ENCODE measurements around the gene PTOV1. TPM values are rescaled to one million over a fixed set of nuclear protein-coding genes. Genes with fewer than 3 reads are reported as not detected.

PTOV1 gene
- polyA plus RNA-seq, 1 donor: 296 TPM

DNA sequence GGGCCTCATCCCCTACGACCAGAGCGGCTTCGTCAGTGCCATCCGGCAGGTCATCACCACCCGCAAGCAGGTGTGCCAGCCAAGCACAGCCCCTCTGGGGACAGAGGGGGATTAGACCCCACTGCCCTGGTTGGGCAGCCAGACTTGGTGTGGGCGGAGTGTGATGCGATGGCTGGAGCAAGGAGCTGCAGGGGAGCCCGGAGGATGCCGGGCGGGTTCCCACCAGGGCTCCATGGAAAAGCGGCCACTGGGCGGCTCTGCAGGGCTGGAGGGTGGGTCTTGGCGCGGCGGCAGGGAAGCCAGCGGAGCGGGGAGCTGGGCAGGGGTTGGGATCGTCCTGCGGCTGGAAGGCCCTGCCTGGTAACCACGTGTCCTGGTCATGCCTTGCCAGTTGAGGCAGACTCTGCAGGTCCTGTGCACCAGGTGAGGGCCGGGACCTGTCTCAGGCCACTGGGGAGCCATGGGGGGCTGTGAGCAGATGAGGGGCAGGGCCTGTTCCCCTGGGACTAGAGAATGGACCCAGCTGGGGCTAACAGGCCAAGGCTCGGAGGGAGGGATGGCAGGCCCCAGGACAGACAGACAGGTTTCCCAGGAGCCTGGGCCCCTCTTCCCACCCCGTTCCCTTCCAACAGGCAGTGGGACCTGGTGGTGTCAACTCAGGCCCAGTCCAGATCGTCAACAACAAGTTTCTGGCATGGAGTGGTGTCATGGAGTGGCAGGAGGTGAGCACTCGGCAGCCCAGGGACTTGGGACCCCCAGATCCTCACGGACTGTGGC, 6.3 kb downstream of the PTOV1 start:
- no peak for DNase-seq

DNA sequence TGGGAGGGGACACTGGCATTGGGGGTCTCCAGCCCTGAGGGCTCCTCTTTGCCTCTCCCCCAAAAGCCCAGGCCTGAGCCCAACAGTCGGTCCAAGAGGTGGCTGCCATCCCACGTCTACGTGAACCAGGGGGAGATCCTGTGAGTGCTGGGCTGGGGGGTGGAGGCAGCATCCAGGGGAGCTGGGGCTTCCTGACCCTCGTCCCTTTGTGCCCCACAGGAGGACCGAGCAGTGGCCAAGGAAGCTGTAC, 6.8 kb downstream of the PTOV1 start:
- DNase-seq: no peak

DNA sequence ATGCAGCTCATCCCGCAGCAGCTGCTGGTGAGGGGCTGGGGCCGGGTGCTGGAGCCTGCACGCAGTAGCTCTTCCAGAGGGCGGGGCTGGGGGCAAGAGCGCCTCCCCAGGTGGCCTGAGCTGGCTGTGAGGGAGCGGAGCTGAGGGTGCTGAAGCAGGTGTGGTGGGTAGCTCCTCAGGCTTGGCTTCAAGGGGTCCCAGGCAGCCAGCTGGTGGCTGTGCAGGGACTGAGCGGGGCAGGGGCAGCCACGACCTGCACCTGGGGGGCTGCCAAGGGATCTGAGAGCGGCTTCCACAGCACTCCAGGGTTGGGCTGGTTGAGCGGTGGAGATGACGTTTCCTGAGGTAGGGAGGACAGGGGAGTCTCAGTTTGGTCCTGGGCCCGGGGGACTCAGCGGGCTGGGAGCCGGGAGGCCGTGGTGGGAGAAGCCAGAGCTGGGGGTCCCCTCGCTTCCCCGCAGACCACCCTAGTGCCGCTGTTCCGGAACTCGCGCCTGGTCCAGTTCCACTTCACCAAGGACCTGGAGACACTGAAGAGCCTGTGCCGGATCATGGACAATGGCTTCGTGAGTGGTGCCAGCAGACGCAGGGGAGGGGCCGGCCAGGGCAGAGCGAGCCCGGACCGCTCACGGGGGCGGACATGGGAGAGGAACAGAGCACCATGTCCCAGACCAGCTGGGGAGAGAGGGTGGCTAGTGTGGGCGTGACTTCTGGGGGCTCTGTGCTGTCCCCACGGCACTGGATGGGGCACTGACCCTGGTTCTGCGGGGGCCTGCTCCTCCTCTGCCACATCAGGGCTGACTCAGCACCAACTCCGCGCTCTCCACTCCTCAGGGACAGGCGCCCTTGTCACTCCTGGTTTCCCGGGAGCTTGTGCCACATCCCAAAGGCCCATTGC, 7.4 kb downstream of the PTOV1 start:
- DNase-seq: no peak

DNA sequence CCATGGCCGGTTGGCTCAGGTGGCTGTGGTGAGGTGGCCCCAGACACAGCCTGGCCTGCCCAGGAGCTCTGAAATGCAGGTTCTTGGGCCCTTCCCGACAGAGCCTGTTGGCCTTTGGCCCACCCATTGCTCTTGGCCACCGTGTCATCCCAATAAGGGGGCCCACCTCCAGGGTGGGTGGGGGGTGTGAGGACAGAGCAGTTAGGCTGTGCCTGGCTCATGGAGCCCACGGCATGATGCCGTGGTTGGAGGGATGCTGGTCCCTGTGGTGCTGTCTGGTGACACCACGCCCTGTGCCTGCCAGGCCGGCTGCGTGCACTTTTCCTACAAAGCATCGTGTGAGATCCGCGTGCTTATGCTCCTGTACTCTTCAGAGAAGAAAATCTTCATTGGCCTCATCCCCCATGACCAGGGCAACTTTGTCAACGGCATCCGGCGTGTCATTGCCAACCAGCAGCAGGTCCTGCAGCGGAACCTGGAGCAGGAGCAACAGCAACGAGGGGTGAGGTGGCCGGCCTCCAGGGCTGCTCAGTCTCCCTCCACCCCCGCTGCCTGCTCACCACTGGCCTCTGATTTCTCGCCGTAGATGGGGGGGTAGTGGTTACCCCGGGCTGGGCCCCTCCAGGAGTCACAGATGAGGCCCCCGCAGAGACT, 8.8 kb downstream of the PTOV1 start:
- DNase-seq: no peak

DNA sequence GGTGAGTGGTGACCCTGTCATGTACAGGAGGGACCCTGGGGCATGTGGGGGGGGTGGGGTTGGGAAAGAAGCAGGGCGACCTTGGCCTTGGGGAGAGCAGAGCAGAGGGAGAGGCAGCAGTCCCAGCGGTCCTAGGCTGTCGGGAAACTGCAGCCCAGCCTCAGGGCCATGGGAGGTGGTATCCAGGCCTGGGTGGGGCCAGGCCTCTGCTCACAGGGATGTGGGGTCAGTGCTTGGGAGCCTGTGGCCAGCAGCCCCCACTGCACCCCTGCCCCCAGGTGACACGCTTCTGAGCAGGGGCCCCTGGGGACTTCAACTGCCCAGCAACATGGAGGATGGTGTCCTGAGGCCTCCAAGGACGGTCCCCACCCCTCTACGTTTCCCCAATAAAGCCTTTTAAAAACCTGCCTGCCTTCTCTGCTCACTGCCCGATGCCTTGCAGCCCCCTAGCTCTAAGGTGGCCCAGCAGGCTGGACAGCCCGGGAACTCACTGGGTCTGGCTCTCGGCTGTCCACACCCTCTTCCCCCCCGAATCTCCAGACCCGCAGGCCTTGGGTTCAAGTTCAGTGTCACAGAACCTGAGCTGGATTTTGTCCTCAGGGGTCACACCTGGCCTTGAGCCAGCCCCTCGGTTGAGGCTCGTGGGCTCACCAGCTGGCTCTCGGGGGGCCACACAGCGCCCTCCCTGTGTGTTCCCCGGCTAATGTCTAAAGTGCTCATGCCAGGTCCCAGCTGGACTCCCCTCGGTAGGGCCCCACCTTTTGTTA, 9.6 kb downstream of the PTOV1 start:
- DNase-seq: no peak

DNA sequence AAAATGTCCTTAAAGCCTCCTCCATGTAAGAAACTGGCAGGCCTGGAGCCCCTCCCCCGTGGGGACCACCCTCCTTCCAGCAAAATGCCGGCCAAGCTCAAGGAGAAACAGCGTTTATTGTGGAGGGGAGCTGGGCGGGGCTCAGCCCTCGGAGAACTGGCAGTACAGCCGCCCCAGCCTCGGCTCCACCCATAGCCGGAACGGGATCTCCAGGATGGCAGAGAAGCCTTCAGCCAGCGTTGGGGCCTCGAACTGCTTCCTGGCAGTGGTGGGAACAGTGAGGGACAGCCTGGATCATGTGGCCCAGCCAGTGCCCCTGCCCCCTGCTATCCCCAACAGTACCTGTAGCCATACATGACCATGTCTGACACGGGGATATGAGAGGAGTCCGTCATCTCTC, 10.1 kb downstream of the PTOV1 start:
- DNase-seq: no peak

DNA sequence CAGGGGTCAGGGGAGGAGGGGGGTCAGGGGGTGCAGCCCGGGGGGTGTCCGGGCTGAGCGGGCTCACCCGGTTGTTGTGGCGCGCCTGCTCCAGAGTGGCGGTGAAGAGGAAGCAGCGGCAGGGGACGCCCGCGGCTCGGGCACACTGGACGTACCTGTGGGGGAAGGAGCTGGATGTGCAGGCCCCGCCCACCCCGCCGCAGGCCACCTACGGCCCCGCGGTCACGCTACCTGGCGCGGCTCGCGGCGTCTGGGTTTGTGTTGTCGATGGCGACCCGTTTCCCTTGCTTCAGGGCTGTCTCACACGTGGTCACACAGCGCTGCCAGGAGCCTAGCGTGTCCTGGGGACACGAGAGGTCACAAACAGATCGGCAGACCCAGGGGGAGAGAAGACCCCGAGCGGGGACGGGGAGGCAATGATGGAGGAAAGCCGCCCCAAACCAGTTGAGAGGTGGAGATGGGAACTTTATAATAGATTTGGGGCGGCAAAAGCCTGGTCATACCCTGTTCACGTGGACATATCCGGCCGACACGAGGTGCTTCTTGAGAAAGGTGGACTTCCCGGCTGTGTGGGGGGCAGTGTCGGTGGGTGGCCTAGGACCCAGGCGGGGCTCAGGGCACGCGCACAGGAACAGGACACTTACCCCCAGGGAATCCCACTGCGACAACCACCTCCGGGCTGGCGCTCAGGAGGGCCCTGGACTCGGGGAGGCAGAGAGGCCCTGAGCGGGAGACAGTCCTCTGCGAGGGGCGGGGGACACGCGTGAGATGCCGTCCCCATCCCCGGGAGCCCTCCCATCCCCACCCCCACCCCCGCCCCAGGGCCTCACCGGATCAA, 10.8 kb downstream of the PTOV1 start:
- DNase-seq: no peak

DNA sequence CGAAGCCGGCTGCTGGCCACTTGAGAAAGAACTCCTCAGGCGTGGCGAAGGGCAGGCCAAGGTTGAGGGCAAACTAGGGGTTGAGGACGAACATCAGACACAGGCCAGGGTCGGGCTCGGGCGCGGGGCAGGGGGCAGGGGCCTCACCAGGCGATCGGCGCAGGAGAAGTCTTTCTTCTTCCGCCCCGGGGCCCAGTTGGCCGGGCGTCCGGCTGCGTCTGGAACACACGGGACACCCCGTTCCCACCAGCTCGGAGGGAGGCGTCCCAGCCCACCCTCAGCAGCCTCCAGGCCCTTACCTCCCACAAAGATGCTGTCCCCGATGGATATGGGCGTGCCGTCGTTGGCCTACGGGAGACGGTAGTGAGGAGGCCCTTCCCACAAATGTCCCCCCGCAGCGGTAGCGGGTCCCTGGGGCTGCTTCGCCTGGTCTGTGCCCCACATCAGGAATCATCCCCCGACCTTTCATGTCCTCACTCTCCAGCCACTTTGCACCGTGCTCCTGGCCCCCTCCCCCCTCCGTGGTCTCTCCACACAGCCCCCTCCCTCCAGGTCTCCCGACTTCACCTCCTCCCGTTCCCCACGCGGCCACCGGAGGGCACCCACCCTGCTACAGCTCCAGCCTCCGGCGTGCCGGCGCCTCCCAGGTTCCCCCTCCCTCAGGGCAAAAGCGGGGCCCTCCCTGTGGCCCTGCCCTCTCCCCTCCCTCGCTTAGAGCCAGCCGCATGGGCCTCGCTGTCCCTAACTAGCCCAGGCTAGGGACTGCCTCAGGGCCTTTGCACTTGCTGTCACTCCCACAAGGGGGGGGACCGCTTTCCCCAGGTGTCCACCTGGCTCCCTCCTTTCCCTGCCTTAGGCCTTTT, 11.7 kb downstream of the PTOV1 start:
- no peak for DNase-seq

DNA sequence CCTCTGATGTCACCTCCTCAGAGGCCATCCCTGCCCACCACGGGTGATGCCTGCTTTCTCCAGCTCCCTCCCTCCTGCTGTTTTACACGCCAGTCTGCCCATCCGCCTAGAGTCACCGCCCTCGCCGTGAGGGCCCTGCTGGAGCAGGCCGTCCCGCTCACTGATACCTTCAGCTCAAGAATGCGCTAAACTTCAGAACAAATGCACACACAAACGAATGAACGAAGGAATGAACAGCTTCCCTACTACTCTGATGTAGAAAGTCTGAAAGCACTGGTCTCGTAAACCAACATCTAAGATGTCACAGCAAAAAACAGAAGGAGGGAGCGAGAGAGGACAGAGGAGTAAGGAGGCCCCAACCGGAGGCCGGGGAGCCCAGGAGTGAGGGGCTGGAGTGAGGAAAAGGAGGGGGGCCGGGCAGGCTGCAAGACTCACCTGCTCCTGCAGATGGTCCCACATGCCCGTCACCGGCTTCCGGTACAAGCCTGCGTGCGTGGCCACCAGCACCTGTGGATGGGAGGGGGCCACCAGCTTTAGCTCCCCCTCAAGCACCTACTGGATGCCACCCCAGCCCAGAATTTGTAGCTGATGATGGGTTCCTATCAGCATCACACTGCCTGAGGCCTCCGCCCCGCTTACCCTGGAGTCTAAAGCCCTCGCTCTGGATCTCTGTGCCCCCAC, 12.4 kb downstream of the PTOV1 start:
- no peak for DNase-seq

DNA sequence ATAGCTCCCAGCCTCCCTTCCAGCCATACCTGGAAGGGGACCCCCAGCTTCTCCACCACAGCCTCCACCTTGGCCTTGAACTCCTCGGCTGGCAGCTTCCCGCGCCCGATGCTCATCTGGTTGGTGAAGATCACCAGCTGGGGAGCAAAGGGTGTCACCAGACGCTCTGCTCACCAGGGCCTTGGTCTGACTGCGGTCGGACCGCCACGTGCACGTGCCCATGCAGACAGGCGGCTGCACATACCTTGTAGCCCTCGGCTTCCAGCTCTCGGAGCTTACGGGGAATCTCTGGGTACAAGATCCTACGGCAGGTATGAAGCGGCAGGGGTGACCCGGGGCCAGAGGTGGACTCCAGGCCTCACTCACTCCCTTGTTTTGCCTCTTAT, 13.0 kb downstream of the PTOV1 start:
- DNase-seq: no peak

DNA sequence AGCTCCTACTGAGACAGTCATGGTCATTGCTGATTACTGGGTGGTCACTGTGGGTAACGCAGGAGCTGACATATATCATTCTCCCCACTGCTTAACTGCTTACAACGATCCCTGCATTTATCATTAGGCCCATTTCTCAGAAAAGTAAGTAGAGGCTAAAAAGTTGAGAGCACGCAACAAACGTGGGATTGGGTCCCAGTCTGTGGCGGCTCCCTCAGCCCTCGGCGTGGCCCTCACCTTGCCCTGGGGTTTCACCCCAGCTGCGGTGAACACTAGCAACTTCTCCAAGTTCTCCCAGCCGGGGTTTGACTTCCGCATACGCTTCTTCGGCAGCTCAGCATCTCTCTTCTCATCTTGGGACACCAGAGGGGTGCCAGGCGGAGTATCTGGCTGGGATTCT, 13.9 kb downstream of the PTOV1 start:
- DNase-seq: no peak

DNA sequence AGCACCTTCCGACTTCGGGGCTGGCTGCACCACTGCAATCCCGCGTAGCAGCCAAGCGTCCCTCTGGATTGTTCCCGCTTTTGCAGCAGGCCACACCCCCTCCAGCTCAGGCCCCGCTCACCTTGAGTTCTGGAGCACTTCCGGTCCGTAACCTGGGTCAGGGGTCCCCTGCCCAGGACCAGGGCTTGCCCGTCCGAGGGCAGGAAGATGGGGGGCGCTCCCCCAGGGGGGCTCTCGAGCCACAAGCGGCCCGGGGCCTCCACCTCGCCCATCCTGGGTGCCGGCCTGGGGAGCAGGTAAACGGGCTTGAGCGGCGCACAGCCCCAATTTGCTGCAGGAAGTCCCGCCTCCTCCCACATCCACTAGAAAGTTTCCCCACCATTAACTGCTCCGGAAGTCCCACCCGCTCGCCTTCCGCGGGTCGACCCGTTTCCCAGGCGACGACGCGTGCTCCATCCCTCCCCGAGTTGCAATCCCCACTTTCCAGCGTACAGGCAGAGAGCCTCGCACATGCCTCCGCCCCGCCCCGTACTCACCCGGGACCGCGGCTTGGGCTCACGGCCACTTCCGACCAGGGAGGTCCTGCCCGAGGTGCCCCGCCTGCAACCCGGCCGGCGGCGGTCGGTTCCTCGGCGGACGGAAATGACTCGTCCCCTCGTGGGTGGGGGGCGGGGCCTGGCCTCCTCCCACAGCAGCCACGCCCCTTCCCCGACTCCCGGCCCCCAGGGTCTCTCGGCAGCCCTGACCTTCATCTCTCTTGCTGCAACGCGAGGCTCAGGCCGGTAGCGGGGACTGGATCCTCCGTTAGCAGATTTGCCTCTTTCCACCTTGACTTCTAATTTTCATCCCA, 16.2 kb downstream of the PTOV1 start, which contains the start of gene PNKP:
Gene PNKP, minus strand, starts transcription at position 644 of the 850 bp plus-strand sequence. Its CDS starts 372 bp downstream, at position 272.
- DNase-seq: peak; percentile 91

DNA sequence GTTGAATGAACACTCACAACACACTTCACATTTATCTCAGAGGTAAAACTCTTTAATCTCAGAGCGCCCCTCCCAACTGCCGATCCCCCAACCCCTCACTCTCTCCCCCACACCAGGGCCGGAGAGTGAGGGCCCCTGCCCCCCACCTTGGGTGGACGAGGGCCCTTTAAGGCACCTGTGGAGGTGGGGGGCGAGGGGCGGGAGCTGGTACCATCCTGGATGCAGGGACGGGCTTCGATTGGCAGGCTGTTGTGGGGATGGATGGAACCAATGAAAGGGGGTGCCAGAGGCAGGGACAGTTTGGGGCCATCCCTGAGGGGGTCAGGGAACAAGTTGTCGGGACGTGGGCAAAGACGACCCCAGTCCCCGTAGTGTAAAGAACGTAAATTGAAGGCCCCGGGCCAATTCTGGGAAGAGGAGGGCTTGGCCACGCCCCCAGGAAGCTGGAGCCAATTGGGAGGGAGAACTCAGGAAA, 18.1 kb downstream of the PTOV1 start:
- no peak for DNase-seq

DNA sequence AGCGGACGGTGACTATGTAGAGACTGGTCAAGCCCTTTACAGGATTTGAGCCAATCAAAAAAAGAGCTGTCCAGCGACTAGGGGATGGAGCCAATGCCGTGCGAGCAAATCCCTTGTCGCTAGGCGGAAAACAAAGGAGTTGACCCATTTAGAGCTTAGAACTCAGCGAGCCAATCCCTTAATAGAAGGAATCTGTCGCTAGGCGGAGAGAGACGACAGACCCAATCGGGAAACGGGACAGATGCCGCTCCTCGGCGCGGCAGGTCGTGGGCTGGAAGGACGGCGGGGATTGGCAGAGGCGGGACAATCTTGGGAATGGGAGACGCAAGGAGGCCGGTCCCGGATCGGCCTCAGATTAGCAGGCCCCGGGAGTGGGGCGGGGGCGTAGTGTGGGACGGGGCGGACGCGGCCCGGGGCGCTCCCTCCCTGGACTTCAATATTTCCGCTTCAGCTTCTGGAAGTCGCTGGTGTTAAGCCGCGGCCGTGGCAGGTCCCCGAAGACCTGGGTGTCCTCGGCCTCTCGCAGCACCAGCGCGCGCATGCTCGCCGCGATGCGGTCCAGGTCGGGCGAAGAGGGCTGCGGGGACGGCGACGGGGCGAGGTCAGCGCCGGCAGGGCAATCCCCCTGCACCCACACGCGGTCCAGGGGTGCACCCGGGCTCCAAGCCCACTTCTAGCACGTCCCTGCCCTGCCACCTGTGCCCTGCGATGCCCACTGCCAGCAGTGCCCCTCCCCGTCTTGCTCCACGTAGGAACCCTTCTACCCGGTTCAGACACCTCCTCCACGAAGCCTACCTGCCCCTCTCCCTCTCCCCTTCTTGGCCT, 18.7 kb downstream of the PTOV1 start:
- peak; percentile 99 for DNase-seq

DNA sequence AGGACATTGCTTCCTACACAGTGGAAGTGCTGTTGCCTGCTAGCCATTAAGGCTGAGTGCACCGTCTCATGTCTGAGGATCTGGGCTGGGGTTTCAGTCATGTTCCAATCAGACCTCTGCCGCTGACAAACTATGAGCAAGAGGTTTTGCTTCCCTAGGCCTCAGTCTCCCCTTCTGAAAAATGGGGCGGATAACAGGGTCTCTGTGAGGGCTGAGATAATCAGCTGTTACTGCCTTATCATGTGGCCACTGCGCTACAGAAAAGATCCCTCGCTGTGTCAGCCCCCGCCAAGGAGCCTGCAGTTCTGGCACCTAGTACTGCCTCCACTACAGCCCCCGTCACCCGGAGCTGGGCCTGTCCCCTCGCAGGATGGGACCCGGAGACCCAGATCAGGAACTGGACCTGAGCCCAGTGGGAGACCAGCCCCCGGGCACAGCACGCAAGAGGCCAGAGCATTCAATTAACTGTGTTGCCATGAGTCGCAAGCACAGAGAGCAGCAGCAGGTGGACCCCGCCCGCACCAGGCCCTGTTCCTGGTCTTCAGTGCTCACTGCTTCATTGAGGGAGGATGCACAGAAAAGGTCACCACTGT, 19.4 kb downstream of the PTOV1 start:
- DNase-seq: no peak

DNA sequence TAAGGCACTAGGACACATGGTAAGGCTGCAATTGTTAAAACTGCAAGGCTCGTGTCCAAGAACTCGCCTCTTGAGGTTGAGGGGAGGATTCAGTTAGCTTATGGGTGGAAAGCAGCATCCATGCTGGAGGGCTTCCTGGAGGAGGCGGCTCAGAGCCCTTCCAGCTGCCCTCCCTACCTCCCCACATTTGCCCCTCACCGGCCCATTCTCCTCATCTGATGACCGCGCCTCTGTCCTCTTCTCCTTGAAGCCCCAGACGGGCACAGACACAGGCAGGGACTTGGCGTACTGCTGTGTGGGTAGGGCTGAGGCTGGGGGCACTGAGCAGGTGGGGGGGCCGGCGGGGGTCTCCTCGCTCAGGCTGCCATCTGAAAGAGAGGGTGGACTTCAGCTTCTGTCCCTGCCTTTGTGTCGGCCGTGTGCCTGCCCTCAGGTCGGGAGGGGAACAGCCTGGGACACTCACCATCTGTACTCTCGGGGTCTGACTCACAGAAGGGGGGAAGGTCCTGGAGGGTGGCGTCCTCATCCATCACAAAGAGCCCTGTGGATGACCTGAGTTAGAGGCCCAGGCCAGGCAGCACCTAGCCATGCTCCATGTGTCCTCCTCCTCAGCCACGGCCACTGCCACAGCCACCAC, 20.5 kb downstream of the PTOV1 start:
- DNase-seq: no peak
